Parathyroid adenoma (tissue), 2 donors: ENCODE measurements around the gene NFIC.

Source experiments
- H2AFZ ChIP-seq: fragments of 300-600 bp; sonication (generic); one replicate; pipeline ENCODE4 v1.7.0; 2017; ENCODE audit warnings: antibody characterized with exemption, mild to moderate bottlenecking
- H3K27ac ChIP-seq: fragments of 300-600 bp; sonication (generic); one replicate; pipeline ENCODE4 v1.7.0; 2017
- H3K27me3 ChIP-seq: fragments of 300-600 bp; sonication (generic); one replicate; pipeline ENCODE4 v1.7.0; 2017; ENCODE audit warnings: low read length; ENCODE audit not compliant: control insufficient read depth, insufficient read depth
- H3K36me3 ChIP-seq: fragments of 300-600 bp; sonication (generic); one replicate; pipeline ENCODE4 v1.7.0; 2017; ENCODE audit warnings: low read length; ENCODE audit not compliant: control insufficient read depth, insufficient read depth
- H3K4me1 ChIP-seq: fragments of 300-600 bp; sonication (generic); one replicate; pipeline ENCODE4 v1.7.0; 2017; ENCODE audit warnings: control low read depth
- H3K4me2 ChIP-seq: fragments of 300-600 bp; sonication (generic); one replicate; pipeline ENCODE4 v1.7.0; 2017; ENCODE audit warnings: low read length
- H3K4me3 ChIP-seq: fragments of 300-600 bp; sonication (generic); one replicate; pipeline ENCODE4 v1.7.0; 2017; ENCODE audit warnings: low read depth, low read length
- H3K79me2 ChIP-seq: fragments of 300-600 bp; sonication (generic); one replicate; pipeline ENCODE4 v1.7.0; 2017; ENCODE audit warnings: control low read depth
- H3K9ac ChIP-seq: fragments of 300-600 bp; sonication (generic); one replicate; pipeline ENCODE4 v1.7.0; 2017; ENCODE audit warnings: mild to moderate bottlenecking
- H3K9me3 ChIP-seq: fragments of 300-600 bp; sonication (generic); one replicate; pipeline ENCODE4 v1.7.0; 2017; ENCODE audit warnings: low read length; ENCODE audit not compliant: control insufficient read depth
- TF ChIP-seq, protein P1 (sequence below): fragments of 300-600 bp; sonication (generic); IDR thresholded peaks from one replicate; pipeline ENCODE4 v1.7.0; 2017; ENCODE audit warnings: antibody characterized with exemption, mild to moderate bottlenecking
- donor health status: primary hyperparathyroidism.

NFIC gene

GRCh38 chr19:3356805-3357204 lies 9.6 kb upstream of the NFIC start:
- Histone ChIP-seq H2AFZ (no peak overlapping the region), H3K4me2 (no peak overlapping the region), H3K27ac (no peak overlapping the region), H3K27me3 (no peaks in the 10 kb centered on the region), H3K36me3 (no peaks in the 10 kb centered on the region), H3K9ac (no peak overlapping the region), H3K4me3 (no peak overlapping the region), H3K4me1 (peaks cover 7% of the 10 kb centered on the region), H3K79me2 (peaks cover 3% of the 10 kb centered on the region), H3K9me3 (no peaks in the 10 kb centered on the region)
- TF ChIP-seq, protein P1, sequence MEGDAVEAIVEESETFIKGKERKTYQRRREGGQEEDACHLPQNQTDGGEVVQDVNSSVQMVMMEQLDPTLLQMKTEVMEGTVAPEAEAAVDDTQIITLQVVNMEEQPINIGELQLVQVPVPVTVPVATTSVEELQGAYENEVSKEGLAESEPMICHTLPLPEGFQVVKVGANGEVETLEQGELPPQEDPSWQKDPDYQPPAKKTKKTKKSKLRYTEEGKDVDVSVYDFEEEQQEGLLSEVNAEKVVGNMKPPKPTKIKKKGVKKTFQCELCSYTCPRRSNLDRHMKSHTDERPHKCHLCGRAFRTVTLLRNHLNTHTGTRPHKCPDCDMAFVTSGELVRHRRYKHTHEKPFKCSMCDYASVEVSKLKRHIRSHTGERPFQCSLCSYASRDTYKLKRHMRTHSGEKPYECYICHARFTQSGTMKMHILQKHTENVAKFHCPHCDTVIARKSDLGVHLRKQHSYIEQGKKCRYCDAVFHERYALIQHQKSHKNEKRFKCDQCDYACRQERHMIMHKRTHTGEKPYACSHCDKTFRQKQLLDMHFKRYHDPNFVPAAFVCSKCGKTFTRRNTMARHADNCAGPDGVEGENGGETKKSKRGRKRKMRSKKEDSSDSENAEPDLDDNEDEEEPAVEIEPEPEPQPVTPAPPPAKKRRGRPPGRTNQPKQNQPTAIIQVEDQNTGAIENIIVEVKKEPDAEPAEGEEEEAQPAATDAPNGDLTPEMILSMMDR = no peak

GRCh38 chr19:3357271-3357991 lies 9.0 kb upstream of the NFIC start:
- no peak overlapping the region for H2AFZ ChIP-seq
- peaks cover 7% of the 10 kb centered on the region for H3K4me1 ChIP-seq
- no peaks in the 10 kb centered on the region for H3K9me3 ChIP-seq
- H3K27me3 ChIP-seq = no peaks in the 10 kb centered on the region
- H3K4me2 ChIP-seq = no peak overlapping the region
- H3K36me3 ChIP-seq = no peaks in the 10 kb centered on the region
- TF ChIP-seq, protein P1 = no peak
- no peak overlapping the region for H3K9ac ChIP-seq
- no peak overlapping the region for H3K27ac ChIP-seq
- H3K79me2 ChIP-seq = peaks cover 4% of the 10 kb centered on the region
- H3K4me3 ChIP-seq = no peak overlapping the region

GRCh38 chr19:3357992-3358688 lies 8.2 kb upstream of the NFIC start:
- H3K4me3 ChIP-seq = peak overlapping the region; percentile 48
- H3K79me2 ChIP-seq = peaks cover 4% of the 10 kb centered on the region
- H2AFZ ChIP-seq = peak overlapping the region; percentile 81
- H3K4me1 ChIP-seq = peaks cover 7% of the 10 kb centered on the region
- no peaks in the 10 kb centered on the region for H3K9me3 ChIP-seq
- H3K36me3 ChIP-seq = no peaks in the 10 kb centered on the region
- H3K9ac ChIP-seq = no peak overlapping the region
- H3K27ac ChIP-seq = no peak overlapping the region
- peak overlapping the region; percentile 64 for H3K4me2 ChIP-seq
- H3K27me3 ChIP-seq = no peaks in the 10 kb centered on the region
- TF ChIP-seq, protein P1 = no peak

- TF ChIP-seq, protein P1 = no peak
- Histone ChIP-seq H3K4me2 (peak overlapping the region; percentile 64), H3K4me1 (peaks cover 7% of the 10 kb centered on the region), H3K4me3 (peak overlapping the region; percentile 48), H3K79me2 (peaks cover 4% of the 10 kb centered on the region), H3K9me3 (no peaks in the 10 kb centered on the region), H3K27ac (peak overlapping the region; percentile 52), H2AFZ (peak overlapping the region; percentile 81), H3K36me3 (no peaks in the 10 kb centered on the region), H3K9ac (peak overlapping the region; percentile 3), H3K27me3 (no peaks in the 10 kb centered on the region)
Observed at GRCh38 chr19:3358689-3359014, 7.7 kb upstream of the NFIC start.
